H1 (cell line): ENCODE data around the gene CTNNA3. TPM values are rescaled to one million over a fixed set of nuclear protein-coding genes. Genes with fewer than 3 reads are reported as not detected.

Experiments used
- CTCF ChIA-PET: fragments of 300-600 bp; sonication (Branson Sonifier 250); formaldehyde crosslinking; loops from one replicate; lab custom pipeline; 2021; ENCODE audit not compliant: partially characterized antibody; lab: Charles Lee
- POLR2A ChIA-PET: fragments of 300-600 bp; sonication (Branson Sonifier 250); formaldehyde crosslinking; loops from one replicate; lab custom pipeline; 2021; ENCODE audit warnings: inconsistent platforms; ENCODE audit not compliant: partially characterized antibody; lab: Charles Lee
- DNase-seq, 2 experiments: peaks; one replicate each; pipeline versions ENCODE4 v3.0.0 to v3.0.0-alpha.2; 2010 to 2022; ENCODE audit warnings: low spot score in 2 of 2, low read depth in 1 of 2, mixed read lengths in 1 of 2
- FAIRE-seq: peaks from 2 replicates; lab custom pipeline; 2011; peaks lifted over from hg19 to GRCh38; lab: Jason Lieb, UNC
- H2AFZ ChIP-seq: 2 replicates; pipeline ENCODE4 v1.8.1; 2012; ENCODE audit warnings: low read length, inconsistent platforms
- H2AK5ac ChIP-seq: 2 replicates; pipeline ENCODE4 v1.6.1; 2013; ENCODE audit warnings: low read depth, low read length
- H2BK120ac ChIP-seq: replicated peaks from 2 replicates; pipeline ENCODE3; 2013; ENCODE audit warnings: low read depth, low read length, inconsistent platforms
- H2BK12ac ChIP-seq: 2 replicates; pipeline ENCODE4 v1.6.1; 2013; ENCODE audit warnings: low read depth, low read length
- H2BK15ac ChIP-seq: 2 replicates; pipeline ENCODE4 v1.6.1; 2013; ENCODE audit warnings: low read length
- H2BK20ac ChIP-seq: 2 replicates; pipeline ENCODE4 v1.6.1; 2013; ENCODE audit warnings: low read length
- H2BK5ac ChIP-seq: 2 replicates; pipeline ENCODE4 v1.6.1; 2013; ENCODE audit warnings: low read depth, low read length
- H3K14ac ChIP-seq: 2 replicates; pipeline ENCODE4 v1.6.1; 2013; ENCODE audit warnings: inconsistent platforms; ENCODE audit not compliant: insufficient read length
- H3K18ac ChIP-seq: 2 replicates; pipeline ENCODE4 v1.6.1; 2013; ENCODE audit warnings: low read length; ENCODE audit errors: extremely low read depth
- H3K23ac ChIP-seq: 2 replicates; pipeline ENCODE4 v1.6.1; 2013; ENCODE audit warnings: inconsistent platforms; ENCODE audit not compliant: insufficient read length
- H3K23me2 ChIP-seq: 2 replicates; pipeline ENCODE4 v1.6.1; 2013; ENCODE audit warnings: low read depth, low read length
- H3K27ac ChIP-seq: 2 replicates; pipeline ENCODE4 v1.6.1; 2011; ENCODE audit warnings: low read depth, low read length, inconsistent platforms
- H3K27me3 ChIP-seq, 4 experiments: replicated peaks in 1 of 4; 1 replicate in 1 of 4; 2 replicates in 3 of 4; pipeline versions ENCODE4 v1.6.1 to v1.8.1; 2011 to 2013; ENCODE audit warnings: low read length in 3 of 4, mild to moderate bottlenecking in 3 of 4, inconsistent platforms in 2 of 4, mixed read lengths in 2 of 4, moderate library complexity in 1 of 4; ENCODE audit not compliant: control insufficient read depth in 3 of 4, insufficient read depth in 3 of 4; ENCODE audit errors: extremely low read depth in 1 of 4
- H3K36me3 ChIP-seq, 4 experiments: 2 replicates each; pipeline versions ENCODE4 v1.6.1 to v1.8.1; 2011 to 2013; ENCODE audit warnings: mild to moderate bottlenecking in 4 of 4, low read length in 3 of 4, moderate library complexity in 2 of 4, control low read depth in 1 of 4, inconsistent platforms in 1 of 4; ENCODE audit not compliant: insufficient read depth in 4 of 4, control insufficient read depth in 2 of 4
- H3K4ac ChIP-seq: replicated peaks from 2 replicates; pipeline ENCODE3; 2013; ENCODE audit warnings: low read length, low read depth, mixed read lengths, inconsistent platforms; ENCODE audit not compliant: insufficient read length
- H3K4me1 ChIP-seq, 4 experiments: replicated peaks in 1 of 4; 1 replicate in 1 of 4; 2 replicates in 3 of 4; pipeline versions ENCODE4 v1.6.1 to v1.8.1; 2011 to 2013; ENCODE audit warnings: low read length in 3 of 4, inconsistent platforms in 2 of 4, mixed read lengths in 1 of 4; ENCODE audit not compliant: insufficient read depth in 4 of 4, control insufficient read depth in 3 of 4
- H3K4me2 ChIP-seq, 2 experiments: 2 replicates each; pipeline versions ENCODE4 v1.6.1 to v1.8.1; 2011 to 2013; ENCODE audit warnings: low read depth in 2 of 2, low read length in 2 of 2, control low read depth in 1 of 2, inconsistent platforms in 1 of 2, mild to moderate bottlenecking in 1 of 2; ENCODE audit not compliant: insufficient read depth in 1 of 2
- H3K4me3 ChIP-seq, 4 experiments: fragments of 200-600, 300-600 bp in 1 of 4; sonication (generic), shearing (Covaris generic), sonication (Bioruptor Twin) in 1 of 4; 2 replicates each; pipeline versions ENCODE4 v1.5.1 to v1.8.1; 2011 to 2016; ENCODE audit warnings: low read length in 4 of 4, low read depth in 3 of 4, control low read depth in 2 of 4, inconsistent platforms in 2 of 4, mild to moderate bottlenecking in 2 of 4, mixed read lengths in 1 of 4, moderate library complexity in 1 of 4; ENCODE audit not compliant: insufficient read depth in 2 of 4; ENCODE audit errors: extremely low read depth in 1 of 4
- H3K56ac ChIP-seq: replicated peaks from 2 replicates; pipeline ENCODE3; 2013; ENCODE audit warnings: low read depth, mild to moderate bottlenecking, mixed read lengths, low read length, inconsistent platforms; ENCODE audit not compliant: insufficient read length
- H3K79me1 ChIP-seq: 2 replicates; pipeline ENCODE4 v1.6.1; 2013; ENCODE audit warnings: low read depth, low read length, control low read depth
- H3K79me2 ChIP-seq, 2 experiments: 2 replicates each; pipeline versions ENCODE4 v1.6.1 to v1.8.1; 2012 to 2013; ENCODE audit warnings: low read length in 2 of 2, mild to moderate bottlenecking in 2 of 2, inconsistent platforms in 1 of 2; ENCODE audit not compliant: insufficient read depth in 2 of 2, control insufficient read depth in 1 of 2
- H3K9ac ChIP-seq, 4 experiments: replicated peaks in 1 of 4; 1 replicate in 1 of 4; 2 replicates in 3 of 4; pipeline versions ENCODE4 v1.6.1 to v1.8.1; 2011 to 2013; ENCODE audit warnings: low read depth in 3 of 4, low read length in 3 of 4, control low read depth in 2 of 4, mild to moderate bottlenecking in 2 of 4, moderate library complexity in 2 of 4, inconsistent platforms in 1 of 4; ENCODE audit errors: extremely low read depth in 1 of 4
- H3K9me3 ChIP-seq, 2 experiments: 2 replicates each; pipeline versions ENCODE4 v1.6.1 to v1.8.1; 2012 to 2013; ENCODE audit warnings: mild to moderate bottlenecking in 2 of 2, moderate library complexity in 2 of 2, control low read depth in 1 of 2, inconsistent platforms in 1 of 2, low read depth in 1 of 2, low read length in 1 of 2, mixed read lengths in 1 of 2; ENCODE audit not compliant: insufficient read depth in 2 of 2
- H4K20me1 ChIP-seq, 2 experiments: replicated peaks in 1 of 2; 2 replicates each; pipeline versions ENCODE3 to v1.8.1; 2011 to 2013; ENCODE audit warnings: inconsistent platforms in 2 of 2, low read length in 2 of 2, mild to moderate bottlenecking in 1 of 2; ENCODE audit not compliant: insufficient read depth in 2 of 2, control insufficient read depth in 1 of 2
- H4K5ac ChIP-seq: 2 replicates; pipeline ENCODE4 v1.6.1; 2013; ENCODE audit warnings: low read length, low read depth, mixed read lengths, inconsistent platforms; ENCODE audit not compliant: insufficient read length
- H4K8ac ChIP-seq: 2 replicates; pipeline ENCODE4 v1.8.0; 2013; ENCODE audit warnings: mild to moderate bottlenecking, moderate library complexity, low read length, inconsistent platforms; ENCODE audit not compliant: insufficient read depth; ENCODE audit errors: extremely low read depth
- H4K91ac ChIP-seq: replicated peaks from 2 replicates; pipeline ENCODE3; 2013; ENCODE audit warnings: low read length, mixed read lengths, inconsistent platforms; ENCODE audit not compliant: insufficient read length
- BRCA1 ChIP-seq: IDR thresholded peaks from 2 replicates; pipeline ENCODE4 v1.6.1; 2012; ENCODE audit warnings: low read depth, low read length, improper control_type of control experiment
- EZH2 ChIP-seq: fragments of 200-600 bp; sonication (generic); IDR thresholded peaks from 2 replicates; pipeline ENCODE4 v1.7.1; 2012; ENCODE audit warnings: low read depth, mild to moderate bottlenecking, moderate library complexity, low read length, inconsistent platforms; ENCODE audit not compliant: severe bottlenecking
- POU5F1 ChIP-seq: IDR thresholded peaks from 2 replicates; pipeline ENCODE4 v1.6.1; 2011; ENCODE audit warnings: low read depth, mild to moderate bottlenecking, low read length, moderate library complexity
- RBBP5 ChIP-seq: IDR thresholded peaks from 2 replicates; pipeline ENCODE4 v1.7.1; 2012; ENCODE audit warnings: low read depth, mild to moderate bottlenecking, inconsistent platforms, low read length, moderate library complexity, borderline replicate concordance
- RNF2 ChIP-seq: fragments of 200-900, 300-1000 bp; sonication (generic); IDR thresholded peaks from 2 replicates; pipeline ENCODE4 v1.7.1; 2016; ENCODE audit warnings: borderline replicate concordance, low read depth, mild to moderate bottlenecking, antibody characterized with exemption, low read length; ENCODE audit not compliant: poor library complexity, severe bottlenecking; ENCODE audit errors: missing control alignments
- YY1 ChIP-seq: IDR thresholded peaks from 2 replicates; pipeline ENCODE4 v1.6.1; 2011; ENCODE audit warnings: low read depth, mild to moderate bottlenecking, low read length
- polyA plus RNA-seq, 7 experiments: library from polyadenylated mRNA; depleted of rRNA in 3 of 7; stranded (reverse) in 5 of 7; unstranded in 2 of 7; fragments of >200 nt in 5 of 7; fragments of 200-250 nt in 2 of 7; gene quantifications; 1 replicate in 5 of 7; 2 replicates in 1 of 7; 4 replicates in 1 of 7; pipeline versions ENCODE4 v1.2.1 to v1.2.3, GENCODE V29; 2011 to 2013; ENCODE audit warnings: missing spikeins in 2 of 7, mixed read lengths in 2 of 7
- total RNA-seq: library from RNA; stranded (reverse); fragmentation: NEBNext Ultra II Directional; extraction: Animal tissue kit (Norgen Biotek cat#: 25700); gene quantifications from 2 replicates; pipeline ENCODE4 v1.2.1, GENCODE V29; 2021

The CTNNA3 gene
- total and polyA plus RNA-seq, 2 of the 8 experiments (the other 6 are each of a cell fraction or from before 2014, with no cell fraction given) = 1.3 to 1.5 TPM

DNA sequence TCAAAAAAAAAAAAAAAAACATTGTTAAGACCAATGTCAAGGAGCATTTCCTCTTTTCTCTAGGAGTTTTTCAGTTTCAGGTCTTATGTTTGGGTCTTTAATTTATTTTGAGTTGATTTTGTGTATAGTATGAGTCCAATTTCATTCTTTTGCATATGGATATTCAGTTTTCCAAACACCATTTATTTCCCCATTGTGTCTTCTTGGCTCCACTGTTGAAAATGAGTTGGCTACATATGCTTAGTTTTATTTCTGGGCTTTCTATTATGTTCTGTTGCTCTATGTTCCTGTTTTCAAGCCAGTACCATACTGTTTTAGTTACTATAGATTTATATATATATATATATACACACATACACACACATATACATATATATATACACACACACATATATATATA lies 1506.7 kb downstream of the CTNNA3 start:
- POLR2A ChIA-PET = no interaction called here
- DNase-seq (no peak), FAIRE-seq (no peak)
- Histone ChIP-seq H3K56ac (no peak overlapping the region), H2BK20ac (no peak overlapping the region), H2AK5ac (no peak overlapping the region), H2BK12ac (no peak overlapping the region), H3K18ac (no peak overlapping the region), H3K14ac (no peak overlapping the region), H2BK5ac (no peak overlapping the region), H3K23me2 (no peaks in the 10 kb centered on the region), H3K9ac (no peak overlapping the region), H3K9me3 (no peaks in the 10 kb centered on the region), H2AFZ (no peak overlapping the region), H3K27ac (no peak overlapping the region), H2BK120ac (no peak overlapping the region)
- no peak for TF ChIP-seq BRCA1
- no peak for TF ChIP-seq RNF2
- no peak for TF ChIP-seq YY1
- no peak for TF ChIP-seq POU5F1
- no peak for TF ChIP-seq RBBP5
- TF ChIP-seq EZH2 = no peak
- TF ChIP-seq, all 59 proteins: peak for 0
- Histone ChIP-seq H3K79me1 (no peaks in the 10 kb centered on the region), H4K5ac (no peak overlapping the region), H3K23ac (no peak overlapping the region), H3K4me1 (no peaks in the 10 kb centered on the region), H4K20me1 (no peaks in the 10 kb centered on the region), H3K4me3 (no peak overlapping the region), H3K79me2 (no peaks in the 10 kb centered on the region), H2BK15ac (no peak overlapping the region), H3K27me3 (peaks cover 0 to 1% (median 0%) of the 10 kb centered on the region in 4 experiments; a peak in 1 of 7 replicates), H3K4me2 (no peak overlapping the region), H3K4ac (no peak overlapping the region), H4K91ac (no peak overlapping the region), H4K8ac (no peak overlapping the region), H3K36me3 (no peaks in the 10 kb centered on the region)
- CTCF ChIA-PET = no interaction called here
